Suppressor macrophage (primary cell): ENCODE measurements around the gene NCK2.
A peak's percentile ranks its signal among the peaks of the same experiment; 100 is the strongest.

Source experiments
- DNase-seq, 4 experiments: peaks; one replicate each; pipeline ENCODE4 v3.0.0-alpha.2; 2020 to 2022

NCK2 gene

DNA sequence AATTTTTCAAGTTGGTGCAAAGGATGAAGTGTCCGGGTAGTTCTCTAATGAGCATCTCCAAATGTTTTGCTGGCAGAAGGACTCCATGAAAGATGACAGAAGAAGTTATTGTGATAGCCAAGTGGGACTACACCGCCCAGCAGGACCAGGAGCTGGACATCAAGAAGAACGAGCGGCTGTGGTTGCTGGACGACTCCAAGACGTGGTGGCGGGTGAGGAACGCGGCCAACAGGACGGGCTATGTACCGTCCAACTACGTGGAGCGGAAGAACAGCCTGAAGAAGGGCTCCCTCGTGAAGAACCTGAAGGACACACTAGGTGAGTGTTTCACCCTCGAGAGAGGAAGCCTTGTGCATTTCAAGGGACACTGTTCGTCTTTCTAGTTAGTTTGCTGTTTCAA lies 110.3 kb downstream of the NCK2 start:
- no peak for DNase-seq

- no peak for DNase-seq
Observed at GRCh38 chr2:105856581-105856980, 111.9 kb downstream of the NCK2 start.

DNA sequence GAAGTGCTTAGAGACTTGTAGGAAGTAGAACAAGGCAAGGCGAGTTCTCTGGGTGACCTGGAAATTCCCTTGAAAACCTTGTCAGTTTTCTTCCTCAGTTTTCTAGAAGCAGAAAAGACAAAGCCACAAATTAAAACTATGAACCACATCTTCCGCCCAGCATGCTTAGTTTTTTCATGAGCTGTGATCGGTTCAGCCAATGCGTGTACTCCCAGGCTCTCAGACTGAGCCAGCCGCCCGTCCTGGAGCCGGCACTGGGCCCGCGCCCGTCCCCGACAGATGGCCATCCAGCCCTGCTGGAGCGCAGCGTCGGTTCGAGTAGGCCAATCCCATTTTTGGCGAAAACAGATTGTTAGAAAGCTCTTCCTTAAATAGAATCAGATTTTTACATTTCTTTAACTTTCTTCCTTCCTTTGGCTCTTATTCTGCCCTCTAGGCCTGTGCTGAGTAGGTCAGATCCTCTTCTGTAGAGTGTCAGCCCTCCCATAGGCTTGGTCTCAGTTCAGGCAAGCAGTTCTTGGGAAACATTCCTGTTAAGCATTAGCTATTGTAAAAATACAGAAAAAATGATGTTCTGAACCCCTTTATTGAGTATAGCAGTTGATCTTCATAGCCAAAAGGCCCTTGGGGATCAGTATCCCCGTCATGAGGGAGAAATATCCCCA lies 112.5 kb downstream of the NCK2 start:
- DNase-seq = no peak

DNA sequence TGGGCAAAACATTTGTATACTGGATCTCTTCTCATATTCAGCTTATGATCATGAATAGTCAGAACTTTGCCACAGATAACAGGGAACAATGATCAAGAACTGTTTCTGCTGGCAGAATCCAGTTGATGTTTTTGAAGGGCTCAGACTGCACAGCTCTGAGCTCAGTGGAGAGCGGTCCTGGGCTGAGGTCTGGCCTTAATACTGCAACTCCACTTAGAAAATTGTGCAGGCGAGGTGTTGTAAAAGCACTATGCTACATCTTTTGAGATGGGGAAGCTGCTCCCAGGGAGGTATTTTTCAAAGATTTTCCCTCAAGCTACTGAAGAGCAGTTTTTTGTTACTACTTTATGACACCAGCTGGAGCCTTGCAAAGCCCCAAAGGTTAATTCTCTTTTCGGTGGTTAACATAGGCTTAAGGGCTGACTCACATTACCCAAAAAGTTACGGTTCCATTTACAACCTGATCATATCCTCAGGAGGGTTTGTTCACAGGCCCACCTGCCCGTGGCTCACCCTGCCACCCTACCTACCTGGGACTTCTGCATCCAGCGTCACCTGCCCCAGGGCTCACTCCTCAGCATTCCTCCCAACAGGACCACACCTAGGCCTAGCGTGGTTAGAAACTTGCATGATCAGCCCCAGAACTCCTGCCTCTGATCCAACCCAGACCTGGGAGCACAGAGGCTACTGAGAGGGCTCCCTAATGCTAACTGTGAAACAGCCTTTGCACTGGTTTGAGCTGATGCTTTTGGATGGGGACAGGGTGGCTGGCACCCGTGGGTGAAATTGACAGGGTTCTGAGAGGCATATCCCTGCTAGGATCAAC lies 114.4 kb downstream of the NCK2 start:
- DNase-seq = no peak

DNA sequence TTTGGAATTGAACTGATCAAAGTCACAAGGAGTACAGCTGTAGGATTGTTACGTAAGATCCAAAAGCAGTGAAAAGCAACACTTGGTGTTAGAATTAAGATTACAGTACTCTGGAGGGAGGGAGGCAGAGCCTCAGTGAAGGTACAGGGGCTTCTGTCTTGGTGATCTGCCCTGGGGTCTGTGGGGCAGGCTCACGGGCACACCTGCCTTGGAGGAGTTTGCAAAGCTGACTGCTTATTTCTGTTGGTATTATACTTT lies 114.9 kb downstream of the NCK2 start:
- DNase-seq = no peak

DNA sequence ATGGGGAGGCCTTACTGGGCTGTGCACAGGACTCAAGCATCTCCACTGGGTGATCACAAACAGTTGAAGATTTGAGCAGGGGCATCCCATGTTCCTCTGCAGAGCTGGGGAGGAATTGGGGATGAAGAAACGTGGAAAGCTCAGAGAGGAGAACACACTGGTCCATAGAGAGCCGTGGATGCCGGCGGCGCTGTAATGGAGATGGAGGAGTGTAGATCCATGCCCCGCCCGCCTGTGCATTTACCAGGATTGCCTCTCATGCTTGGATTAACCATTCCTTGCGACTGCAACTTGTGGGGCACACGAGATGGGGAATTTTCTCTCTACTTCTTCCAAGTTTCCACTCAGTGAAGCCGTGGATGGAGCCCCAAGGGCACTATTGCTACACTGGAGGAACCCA lies 115.9 kb downstream of the NCK2 start:
- DNase-seq = no peak

DNA sequence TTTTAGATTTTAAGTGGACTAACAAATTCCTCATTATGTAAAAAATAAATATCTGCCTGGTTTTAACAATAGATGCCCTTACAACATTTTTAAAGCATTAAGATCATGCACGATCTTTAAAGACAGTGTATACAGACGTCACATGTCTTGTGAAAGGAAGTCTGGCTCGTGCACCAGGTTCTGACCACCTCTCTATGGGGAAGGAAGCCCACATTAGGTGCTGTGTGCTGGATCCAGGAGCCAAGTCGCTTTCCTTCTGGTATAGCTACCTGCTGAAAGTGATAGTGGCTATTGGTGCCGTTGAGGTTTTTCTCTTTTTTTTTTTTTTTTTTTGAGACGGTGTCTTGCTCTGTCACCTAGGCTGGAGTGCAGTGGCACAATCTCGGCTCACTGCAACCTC lies 116.5 kb downstream of the NCK2 start:
- DNase-seq = no peak

GRCh38 chr2:105862843-105863242 lies 118.1 kb downstream of the NCK2 start:
- no peak for DNase-seq

- DNase-seq = no peak
Observed at GRCh38 chr2:105864262-105864661, 119.5 kb downstream of the NCK2 start.

GRCh38 chr2:105865222-105865913 lies 120.7 kb downstream of the NCK2 start:
- DNase-seq = peak in 3 of 4 experiments; percentile 37 to 41 (median 39)

DNA sequence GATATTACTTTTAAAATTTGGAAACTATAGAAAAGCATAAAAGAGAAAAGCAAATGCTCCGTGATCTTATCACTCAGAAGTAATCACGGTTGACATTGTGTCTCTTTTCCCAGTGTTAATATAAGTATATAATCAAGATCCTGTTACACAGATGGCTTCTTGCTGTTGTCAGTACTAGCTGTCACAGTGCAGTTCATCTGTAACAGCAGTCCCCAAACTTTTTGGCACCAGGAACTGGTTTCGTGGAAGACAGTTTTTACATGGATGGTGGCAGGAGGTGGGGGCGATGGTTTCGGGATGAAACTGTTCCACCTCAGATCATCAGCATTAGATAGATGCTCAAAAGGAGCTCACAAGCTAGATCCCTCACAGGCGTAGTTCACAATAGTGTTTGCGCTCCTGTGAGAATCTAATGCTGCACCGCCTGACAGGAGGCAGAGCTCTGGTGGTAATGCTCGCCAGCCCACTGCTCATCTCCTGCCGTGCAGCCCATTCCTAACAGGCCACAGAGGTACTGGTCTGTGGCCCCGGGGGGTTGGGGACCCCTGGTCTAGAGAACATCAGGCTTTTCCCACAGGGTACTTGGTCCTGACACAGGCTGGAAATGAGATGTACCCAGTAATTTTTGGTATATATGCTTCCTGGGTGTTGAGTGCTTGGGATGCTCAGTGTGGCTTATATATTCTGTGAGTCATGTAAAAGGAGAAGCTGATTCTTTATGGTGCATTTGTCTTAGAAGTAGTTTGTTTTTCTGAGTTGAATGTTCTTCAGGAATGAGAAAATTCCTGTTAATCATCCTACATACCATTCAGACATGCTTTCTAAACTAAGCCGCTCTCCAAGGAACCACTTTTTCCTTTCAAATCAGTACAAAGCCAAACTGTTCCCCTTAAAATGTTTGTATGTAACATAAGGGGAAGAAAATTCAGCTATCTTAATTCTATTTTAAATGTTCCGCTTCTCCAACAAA lies 121.8 kb downstream of the NCK2 start:
- DNase-seq = peak in 2 of 4 experiments; percentile 25

DNA sequence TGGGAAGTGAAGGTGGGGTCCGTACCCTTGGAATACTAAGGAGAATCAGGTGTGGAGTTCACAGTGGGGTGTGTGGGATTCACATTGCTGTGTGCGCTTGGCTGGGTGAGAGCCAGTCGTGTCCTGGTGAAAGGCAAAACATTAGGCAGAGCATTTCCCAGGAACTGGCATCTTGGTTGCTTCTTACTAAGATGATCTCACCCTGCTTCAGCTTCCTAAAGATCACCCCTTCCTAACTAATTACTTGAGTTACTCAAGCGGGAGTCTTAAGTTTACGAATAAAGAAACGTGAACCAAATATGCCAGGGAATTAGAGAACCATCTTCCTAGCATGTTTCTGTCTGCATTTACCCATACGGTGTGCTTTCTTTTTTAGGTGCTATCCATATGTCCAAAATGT lies 122.9 kb downstream of the NCK2 start:
- peak in 1 of 4 experiments; percentile 16 for DNase-seq

DNA sequence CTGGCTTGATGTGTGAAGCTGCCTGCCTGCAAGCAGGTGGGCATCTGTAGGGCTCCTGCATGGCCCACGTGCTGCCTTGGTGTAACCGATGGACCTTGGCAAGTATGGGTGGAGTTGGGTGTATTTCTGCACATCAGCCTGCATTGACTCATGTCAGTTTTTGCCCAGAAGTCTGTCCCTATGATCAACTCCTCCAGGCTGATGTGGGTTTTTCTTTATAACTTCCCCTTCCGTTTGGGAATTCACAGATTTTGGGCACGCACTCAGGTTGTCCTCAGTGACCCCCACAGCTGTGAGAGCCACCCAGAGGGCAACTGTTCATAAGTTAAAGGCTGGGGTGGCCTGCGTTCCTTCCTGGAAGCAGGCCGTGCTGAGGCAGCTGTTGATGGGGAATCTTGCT lies 123.3 kb downstream of the NCK2 start:
- DNase-seq = peak; percentile 59 to 79 (median 74)

DNA sequence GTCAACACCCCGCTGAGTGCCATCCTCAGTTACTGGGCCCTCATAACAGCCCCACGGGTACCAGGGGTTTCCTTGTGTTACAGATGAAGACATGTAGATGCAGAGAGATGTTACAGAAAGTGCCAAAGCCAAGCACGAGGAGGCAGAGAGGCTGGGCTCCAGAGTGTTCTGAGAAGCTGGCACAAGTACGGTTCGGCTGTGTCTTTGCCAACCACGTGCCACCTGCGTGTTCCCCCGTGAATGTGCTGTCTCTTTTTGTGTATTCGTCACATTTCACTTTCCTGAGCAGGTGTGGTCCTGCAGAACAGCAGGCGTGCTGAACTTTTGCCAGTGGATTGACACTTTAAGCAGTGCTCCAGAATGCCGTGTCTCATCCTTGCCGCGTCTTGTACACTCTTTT lies 124.6 kb downstream of the NCK2 start:
- no peak for DNase-seq

GRCh38 chr2:105870062-105870461 lies 125.3 kb downstream of the NCK2 start:
- DNase-seq = no peak

DNA sequence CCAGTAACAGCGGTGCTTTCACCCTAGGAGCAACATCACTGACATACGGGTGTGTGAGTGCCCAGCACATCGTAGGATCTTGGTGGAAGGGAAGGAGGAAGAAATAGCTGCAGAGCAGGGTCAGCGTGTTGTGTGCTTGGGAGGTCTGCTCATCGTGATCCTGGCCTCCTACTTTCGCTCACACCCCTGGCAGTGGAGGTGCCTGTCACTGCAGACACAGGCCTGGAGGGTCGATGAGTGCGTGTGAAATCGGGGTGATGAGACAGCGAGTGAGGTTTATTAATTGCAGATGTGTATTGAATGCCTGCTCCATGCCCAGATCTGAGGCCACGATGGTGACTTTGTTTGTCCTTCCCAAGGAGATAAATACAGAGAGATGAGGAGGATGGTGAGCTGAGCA lies 126.1 kb downstream of the NCK2 start:
- no peak for DNase-seq

GRCh38 chr2:105872142-105872728 lies 127.5 kb downstream of the NCK2 start:
- DNase-seq = no peak

- DNase-seq = no peak
Observed at GRCh38 chr2:105872830-105873229, 128.1 kb downstream of the NCK2 start.

GRCh38 chr2:105873281-105873680 lies 128.6 kb downstream of the NCK2 start:
- DNase-seq = peak in 3 of 4 experiments; percentile 20 to 35 (median 20)

DNA sequence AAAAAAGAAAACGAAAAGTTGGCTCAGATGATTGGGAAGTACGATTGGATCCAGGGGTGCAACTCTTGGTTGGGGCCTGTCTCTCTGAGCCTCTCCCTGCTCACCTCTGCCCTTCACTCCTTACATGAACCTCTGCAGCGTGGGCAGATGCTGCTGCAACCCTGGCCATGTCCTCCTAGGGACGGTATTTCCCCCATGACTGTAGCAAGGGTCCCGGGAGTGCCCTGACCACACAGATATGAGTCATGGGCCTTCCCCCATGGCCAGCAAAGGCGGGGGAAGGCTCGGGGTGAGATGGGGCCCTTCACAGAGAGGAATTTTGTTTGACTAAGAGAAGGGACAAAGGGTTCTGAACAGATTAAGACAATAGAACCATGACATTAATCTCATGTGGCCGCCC lies 129.0 kb downstream of the NCK2 start:
- peak; percentile 81 to 94 (median 92) for DNase-seq

GRCh38 chr2:105874466-105874865 lies 129.8 kb downstream of the NCK2 start:
- no peak for DNase-seq

GRCh38 chr2:105875241-105875640 lies 130.5 kb downstream of the NCK2 start:
- peak in 1 of 4 experiments; percentile 15 for DNase-seq
